NK-92 (cell line): ENCODE data around the gene MBIP.
"Not testable (repeated sequence)": the region's sequence is repeated elsewhere in the genome, so short reads cannot be mapped to it uniquely, and the experiment has no call there.

Experiments
- DNase-seq: peaks from one replicate; lab custom pipeline; 2025; ENCODE audit not compliant: unreplicated experiment; lab: John Stamatoyannopoulos, UW

The MBIP gene, protein sequence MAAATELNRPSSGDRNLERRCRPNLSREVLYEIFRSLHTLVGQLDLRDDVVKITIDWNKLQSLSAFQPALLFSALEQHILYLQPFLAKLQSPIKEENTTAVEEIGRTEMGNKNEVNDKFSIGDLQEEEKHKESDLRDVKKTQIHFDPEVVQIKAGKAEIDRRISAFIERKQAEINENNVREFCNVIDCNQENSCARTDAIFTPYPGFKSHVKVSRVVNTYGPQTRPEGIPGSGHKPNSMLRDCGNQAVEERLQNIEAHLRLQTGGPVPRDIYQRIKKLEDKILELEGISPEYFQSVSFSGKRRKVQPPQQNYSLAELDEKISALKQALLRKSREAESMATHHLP

DNA sequence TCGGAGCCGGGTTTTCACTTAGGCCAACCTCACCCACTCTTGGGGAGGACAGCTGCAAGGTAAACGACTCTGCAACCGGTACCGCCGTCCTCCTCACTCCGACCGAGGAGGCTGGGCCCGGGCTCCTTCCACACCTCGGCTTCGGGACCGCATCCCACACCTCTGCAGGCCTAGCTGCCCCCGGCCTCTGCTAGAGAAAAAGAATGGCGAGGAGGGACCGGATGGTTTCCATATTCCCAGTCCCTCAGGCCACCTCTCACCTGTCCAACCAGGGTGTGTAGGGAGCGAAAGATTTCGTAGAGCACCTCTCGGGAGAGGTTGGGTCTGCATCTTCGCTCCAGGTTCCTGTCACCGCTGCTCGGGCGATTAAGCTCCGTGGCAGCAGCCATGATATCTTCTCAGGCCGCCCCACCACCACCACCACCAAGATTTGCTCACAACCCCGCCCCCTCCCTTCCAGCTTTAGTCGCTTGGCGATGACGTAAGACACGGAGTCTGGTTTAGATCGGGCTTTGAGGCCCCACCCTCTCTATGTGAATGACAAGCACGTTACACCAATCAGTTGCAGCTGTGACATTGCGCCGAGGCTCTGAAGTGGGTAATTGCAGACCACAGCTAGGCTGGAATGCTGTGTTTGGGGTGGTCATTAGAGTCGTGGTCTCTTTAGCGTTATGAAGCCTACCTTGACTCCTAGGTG, at the start of gene MBIP:
Gene MBIP (minus strand): TSS at position 438 of the 697 bp plus-strand sequence. CDS start 49 bp downstream, at position 389.
- DNase-seq = peak; percentile 25

DNA sequence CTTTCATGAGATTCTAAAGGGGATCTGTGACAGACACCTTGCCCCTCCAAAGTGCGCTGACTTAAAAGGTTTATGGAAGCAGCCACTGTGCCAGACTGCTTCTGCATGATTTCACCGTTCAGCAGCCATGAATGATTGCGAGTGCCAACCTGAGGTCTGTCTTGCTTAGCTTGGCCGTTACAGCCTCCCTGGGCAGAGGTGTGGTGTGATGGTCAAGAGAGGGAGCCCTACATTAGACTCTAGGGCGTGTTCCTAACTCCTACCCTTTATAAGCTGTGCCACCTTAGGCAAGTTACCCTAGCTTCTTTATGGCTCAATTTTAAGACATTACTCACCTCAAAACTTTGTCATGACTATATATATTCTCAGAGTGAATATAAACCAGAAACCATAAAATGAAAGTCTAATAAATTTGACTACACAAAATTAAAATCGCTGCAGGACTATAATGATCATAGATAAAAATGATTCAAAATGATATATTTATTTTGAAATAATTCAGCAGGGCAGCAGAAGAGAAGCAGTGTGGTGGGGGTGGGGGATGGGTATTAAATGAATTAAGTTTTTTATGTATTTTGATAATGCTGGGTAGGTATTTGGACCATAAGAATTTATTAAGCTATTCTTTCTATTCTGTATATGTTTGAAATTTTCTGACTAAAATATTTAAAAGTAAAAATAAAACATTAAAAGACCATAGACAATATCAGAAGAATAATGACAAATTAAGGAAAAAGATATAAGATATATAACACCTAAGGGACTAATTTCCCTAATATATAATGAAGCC, 47.7 kb upstream of the MBIP start:
- no peak for DNase-seq

DNA sequence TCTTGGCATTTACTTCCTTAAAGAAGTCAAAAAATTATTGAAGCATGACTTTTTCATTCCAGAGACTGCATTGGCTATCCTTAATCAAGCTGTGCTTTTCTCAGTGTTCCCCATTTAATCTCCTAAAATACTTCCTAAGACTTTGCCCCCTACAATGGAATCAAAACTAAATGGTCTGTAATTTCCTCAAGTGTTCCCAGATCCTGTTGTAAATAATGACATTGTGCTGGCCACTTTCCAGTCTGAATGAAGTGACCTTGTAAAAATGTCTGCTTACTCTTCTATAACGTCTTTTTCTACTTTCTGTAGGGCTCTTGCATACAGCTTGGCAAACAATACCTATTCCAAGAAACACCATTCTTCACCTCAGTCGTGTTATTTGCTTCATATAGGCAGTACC, 45.3 kb upstream of the MBIP start:
- DNase-seq = no peak

DNA sequence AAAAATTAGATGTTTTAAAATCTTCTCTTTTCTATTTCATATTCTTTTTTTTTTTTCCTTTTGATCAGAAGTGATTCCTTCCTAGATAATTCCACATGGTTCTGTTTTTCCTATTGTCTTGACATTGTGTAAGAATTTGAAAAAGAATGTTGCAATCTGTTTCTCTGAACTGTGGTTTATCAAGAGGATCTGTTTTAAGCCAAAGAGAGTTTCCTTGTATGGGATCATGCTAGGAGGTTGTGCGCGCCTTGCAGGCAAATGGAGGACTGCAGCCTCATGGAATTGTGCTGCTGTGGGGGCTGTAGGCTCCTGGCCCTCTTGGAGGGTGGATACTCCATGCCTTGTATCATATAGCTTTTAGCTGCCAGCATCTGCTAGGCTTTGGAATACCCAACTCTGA, 43.3 kb upstream of the MBIP start:
- no peak for DNase-seq

DNA sequence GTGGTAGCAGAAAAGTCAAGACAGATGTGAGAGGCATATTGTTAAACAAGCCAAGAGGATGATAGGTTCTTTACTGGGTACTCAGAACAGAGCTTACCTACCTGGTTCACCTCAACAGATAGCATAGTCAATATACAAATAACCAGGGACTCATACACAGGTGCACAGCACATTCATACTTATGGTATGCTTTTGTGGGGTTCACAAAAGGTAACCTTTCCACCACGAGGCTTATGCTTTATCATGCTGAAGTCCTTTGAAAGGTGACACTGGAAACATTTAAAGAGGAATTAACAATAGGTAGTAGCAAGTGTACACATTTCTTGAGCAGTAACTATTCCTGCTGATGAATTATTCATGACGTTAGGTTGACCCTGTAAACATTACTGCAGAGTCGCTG, 42.2 kb upstream of the MBIP start:
- DNase-seq = no peak

DNA sequence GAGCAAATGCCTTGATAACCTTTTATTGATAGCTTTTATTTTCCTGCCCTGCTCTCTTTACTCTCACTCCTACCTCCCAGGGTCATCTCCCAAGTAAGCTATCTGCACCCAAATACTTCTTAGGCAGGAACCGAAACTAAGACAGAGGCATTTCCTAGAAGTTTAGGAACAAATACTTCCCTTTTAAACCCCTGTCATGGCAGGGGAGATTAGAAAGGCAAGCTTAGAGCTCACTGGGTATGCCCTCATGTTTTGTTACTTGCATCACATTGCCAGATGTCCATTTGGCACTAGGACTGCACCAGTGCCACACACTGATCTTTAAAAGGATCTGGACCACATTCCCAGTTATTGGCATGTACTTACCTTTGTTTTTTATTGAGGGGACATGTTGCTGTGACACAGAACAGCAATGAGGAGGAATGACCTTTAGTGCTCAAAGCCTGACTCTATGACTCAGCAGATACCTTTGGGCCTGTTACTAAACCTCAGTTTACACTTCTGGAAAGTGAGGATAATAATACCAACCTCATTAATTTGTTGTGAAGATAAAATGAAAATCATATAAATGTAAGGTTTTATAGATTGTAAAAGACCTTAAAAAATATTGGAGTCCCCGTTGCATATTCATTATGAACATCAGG, 40.9 kb upstream of the MBIP start:
- DNase-seq = no peak

DNA sequence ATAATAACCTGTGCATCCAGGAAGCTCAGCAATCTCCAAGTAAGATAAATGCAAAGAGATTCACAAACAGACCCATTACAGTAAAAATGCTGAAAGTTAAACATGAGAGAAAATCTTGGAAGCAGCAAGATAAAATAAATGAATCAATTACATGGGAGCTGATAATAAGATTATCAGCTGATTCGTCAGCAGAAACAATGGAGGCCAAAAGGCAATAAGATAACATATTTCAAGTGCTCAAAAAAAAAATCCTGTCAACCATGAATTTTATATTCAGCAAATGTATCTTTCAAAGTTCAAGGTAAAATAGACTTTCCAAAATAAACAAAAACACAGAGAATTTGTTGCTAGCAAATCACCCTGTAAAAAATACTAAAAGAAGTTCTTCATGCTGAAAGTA, 36.4 kb upstream of the MBIP start:
- DNase-seq = no peak

DNA sequence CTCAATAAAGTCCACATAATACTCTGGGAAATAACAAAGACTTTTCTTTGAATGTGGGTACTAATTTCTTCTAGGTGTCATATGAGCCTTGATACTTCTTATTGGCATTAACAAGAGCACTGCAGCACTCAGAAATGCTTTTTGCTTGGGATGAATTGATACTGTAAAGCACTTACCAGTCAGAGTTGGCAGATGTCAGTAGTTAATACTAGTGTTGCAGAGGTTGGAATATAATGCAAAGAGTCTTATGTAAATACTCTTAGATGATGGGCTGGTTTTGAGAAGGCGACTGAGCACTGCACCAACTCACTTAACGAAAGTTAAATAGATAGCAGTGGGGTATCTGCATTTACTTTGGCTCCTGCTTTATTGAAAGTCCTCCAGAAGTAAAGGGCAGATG, 25.6 kb upstream of the MBIP start:
- DNase-seq = no peak

DNA sequence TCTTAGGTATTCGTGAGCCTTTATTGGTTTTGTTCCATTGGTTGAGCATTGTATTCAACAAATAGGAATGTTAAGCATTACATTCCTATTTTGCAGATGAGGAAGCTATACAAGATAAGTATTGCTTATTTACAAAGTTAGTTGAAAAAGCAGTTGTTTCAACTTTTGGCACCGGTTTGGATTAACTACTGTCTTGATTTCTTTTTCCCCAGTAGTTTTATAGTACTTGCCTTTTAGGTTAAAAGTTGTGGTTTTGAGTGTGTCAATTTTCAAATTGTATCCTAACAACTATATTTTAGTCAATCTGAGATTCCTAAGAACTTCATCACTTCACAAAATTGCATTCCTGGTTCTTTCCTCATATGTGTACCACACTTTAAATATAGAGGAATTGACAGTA, 23.8 kb upstream of the MBIP start:
- DNase-seq = no peak

DNA sequence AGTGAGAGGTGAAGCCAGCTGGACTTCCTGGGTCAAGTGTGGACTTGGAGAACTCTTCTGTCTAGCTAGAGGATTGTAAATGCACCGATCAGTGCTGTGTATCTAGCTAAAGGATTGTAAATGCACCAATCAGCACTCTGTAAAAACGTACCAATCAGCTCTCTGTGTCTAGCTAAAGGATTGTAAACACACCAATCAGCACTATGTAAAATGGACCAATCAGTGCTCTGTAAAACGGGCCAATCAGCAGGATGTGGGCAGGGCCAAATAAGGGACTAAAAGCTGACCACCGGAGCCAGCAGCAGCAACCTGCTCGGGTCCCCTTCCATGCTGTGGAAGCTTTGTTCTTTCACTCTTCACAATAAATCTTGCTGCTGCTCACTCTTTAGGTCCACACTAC, 21.4 kb upstream of the MBIP start:
- DNase-seq = not testable (repeated sequence)

DNA sequence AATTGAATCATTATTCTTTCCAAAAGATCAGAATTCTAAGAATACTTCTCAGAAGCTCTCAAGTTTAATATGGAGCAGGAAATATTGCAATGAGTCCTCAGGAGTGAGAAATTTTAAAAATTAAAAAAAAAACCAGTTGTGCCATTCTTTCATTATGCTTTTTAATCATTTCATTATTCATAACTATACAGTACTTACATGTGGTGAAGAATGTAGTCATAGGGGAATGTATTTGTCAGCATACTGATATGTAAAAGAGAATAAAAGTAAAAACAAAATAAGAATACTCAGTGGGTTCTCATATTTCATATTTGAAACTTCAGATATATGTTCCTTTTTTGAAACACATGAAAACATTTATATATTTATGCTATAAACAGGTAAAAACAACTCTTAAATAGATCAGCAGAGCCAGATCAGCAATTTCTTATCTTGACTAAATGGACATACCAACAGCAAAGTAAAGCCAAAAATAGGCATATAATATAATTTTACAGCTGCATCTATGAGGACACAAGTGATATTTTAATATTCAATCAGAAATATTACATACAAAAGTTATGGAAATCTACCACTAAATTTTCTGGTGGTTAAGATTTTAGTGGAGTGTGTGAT, 19.9 kb upstream of the MBIP start:
- no peak for DNase-seq

DNA sequence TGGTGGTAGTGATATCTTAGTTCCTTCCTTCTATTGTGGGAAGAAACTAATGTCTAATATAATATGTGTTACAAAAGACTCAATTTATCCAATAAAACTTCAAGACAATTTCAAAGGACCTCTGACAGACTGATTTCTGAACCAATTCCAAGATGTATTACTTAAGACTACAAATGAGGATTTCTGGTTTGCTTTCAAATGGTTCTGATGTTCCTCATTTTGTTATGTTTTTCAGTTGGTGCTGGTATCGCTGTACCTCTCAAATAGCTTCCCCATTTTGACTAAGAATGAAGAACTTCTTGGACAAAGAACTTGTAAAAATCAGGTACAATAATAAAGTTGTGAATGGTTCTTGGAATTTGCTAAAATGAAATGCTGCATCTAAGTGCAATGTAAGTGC, 19.4 kb upstream of the MBIP start:
- no peak for DNase-seq

DNA sequence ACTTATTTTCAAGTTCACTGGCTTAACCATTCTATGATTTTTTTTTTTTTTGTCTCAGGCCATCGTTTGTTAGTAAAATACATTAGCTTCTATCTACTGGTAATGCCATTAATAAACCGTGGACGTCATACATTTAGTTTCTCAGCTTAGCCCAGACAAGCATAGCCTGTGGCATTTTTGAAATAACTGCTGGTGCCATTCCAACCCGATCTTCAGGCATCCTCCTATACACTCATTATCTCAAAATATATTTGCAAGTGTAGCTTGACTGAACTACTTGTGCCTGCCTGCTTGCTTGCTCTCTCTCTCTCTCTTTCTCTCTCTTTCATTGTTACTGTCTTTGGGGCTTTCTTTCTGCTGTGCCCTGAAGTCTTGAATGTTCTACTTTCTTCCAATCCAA, 12.7 kb upstream of the MBIP start:
- no peak for DNase-seq

DNA sequence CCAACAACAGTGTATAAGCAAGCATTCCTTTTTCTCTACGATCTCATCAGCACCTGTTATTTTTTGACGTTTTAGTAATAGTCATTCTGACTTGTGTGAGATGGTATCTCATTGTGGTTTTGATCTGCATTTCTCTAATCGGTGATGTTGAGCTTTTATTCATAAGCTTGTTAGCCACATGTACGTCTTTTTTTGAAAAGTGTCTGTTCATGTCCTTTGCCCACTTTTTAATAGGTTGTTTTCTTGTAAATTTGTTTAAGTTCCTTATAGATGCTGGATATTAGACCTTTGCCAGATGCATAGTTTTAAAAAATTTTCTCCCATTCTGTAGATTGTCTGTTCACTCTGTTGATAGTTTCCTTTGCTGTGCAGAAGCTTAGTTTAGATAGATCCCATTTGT, 7.1 kb upstream of the MBIP start:
- not testable (repeated sequence) for DNase-seq

DNA sequence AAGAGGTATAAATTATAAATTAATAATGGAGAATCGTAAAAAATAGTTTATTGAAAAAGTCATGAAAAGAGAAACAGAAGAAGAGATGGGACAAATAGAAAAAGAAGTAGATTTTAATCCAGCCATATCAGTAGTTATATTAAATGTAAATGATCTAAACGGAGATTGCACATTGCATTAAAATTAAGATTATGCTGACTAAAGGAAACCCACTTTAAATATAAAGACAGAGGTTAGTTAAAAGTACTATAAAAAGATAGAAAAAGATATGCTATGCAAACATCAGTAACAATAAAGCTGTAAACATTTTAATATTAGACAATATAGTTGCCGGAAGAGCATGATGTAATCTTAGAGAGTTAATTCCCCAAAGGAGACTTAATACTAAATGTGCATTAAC, 5.4 kb upstream of the MBIP start:
- DNase-seq = no peak

DNA sequence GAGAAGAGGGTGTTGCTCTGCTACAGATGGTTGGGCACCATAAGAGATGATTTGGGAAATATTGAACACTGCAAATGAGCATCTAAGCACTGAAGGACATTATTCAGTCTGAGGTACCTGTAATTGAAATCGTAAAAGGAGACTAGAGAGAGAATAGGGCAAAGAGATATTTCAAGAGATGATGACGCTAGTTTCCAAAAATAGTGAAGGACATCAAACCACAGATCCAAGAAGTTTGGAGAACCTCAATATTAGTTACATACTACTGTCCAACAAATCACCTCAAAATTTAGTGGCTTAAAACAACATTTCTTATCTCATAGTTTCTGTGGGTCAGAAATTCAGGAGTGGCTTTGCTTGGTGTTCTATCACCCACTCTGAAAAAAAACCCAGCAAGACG, 4.5 kb upstream of the MBIP start:
- DNase-seq = no peak

DNA sequence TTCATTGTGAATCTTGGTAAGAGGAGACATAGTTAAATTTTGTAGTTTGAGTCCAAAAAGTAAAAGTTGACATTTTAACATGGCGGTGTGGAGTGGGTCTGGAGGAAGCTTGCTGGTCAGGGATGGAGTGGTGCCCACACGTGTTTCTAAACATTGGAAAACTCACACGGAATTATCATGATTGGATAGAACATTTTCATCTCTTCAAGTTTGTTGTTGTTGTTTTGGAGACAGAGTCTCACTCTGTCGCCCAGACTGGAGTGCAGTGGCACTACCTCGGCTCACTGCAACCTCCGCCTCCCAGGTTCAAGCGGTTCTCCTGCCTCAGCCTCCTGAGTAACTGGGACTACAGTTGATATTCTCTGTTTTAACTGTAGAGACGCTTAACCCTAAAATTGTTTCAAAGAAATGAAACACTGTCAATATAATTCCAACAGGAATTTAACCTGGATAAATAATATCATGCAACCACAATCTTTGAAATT, 502 bp upstream of the MBIP start:
- no peak for DNase-seq

DNA sequence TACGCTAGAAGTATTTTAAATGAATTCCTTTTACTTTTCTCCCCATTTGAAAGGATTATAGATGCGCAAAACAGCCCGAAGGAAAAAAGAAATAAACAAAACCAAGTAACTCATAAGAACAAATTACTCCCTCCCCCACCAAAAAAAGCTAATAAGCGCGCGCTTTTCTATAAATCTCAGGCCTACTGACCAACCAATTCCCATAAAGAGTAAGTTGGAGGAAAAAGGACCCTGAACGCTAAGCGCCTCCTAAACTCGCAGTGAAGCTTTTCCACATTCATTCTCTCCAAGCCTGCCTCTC, 588 bp downstream of the MBIP start:
- DNase-seq = no peak

DNA sequence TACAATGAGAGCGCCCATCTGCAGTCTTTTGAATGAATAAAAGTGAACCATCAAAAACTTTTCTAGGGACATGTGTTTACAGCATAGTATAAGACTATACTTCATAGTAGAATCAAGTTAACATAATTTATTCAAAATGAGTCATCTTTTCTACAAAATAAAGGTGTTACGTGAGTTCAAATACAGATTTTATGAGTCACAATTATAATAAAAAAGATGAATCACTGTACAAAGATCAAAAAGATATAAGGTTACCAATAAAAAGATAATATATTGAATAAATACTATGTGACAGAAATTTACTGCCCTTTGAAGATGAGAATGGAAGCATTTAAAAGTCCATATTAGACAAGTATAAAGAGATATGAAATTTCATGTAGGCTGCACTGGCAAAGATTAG, 2.8 kb downstream of the MBIP start:
- DNase-seq = no peak

DNA sequence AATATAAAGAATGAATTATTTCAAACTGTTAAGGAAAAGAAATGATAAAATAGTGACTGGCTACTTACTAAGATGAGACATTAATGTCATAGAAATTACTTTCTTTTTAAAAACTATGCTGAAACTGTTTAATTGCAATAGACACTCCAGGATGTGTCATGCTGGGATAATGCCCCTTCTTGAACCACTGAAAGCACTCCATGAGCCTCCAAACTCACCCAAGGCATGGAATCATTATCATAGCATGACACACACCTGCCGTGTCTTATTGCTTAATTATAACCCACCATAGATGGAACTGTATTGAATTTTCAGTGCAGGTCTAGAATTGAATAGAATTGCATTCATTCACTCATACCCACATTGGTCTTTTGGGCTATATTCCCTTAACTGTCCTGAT, 4.3 kb downstream of the MBIP start:
- no peak for DNase-seq
